Pancreas (tissue), 10 donors: Measurements from ENCODE around the gene RAP1A. TPM values are rescaled to one million over a fixed set of nuclear protein-coding genes. Genes with fewer than 3 reads are reported as not detected.

ENCODE experiments used
- ATAC-seq, 4 donors: fragments of 200-7000 bp; cut with Tn5 transposase; one replicate each; pipeline versions ENCODE4 v1.8.0 to v1.9.1; 2020; ENCODE audit warnings: mild to moderate bottlenecking in 4 of 4, moderate library complexity in 4 of 4
- DNase-seq, 6 donors: peaks; one replicate each; pipeline ENCODE4 v3.0.0-alpha.2; 2020
- FAIRE-seq: peaks from 2 replicates; lab custom pipeline; 2012; peaks lifted over from hg19 to GRCh38; lab: Jason Lieb, UNC
- H3K27ac ChIP-seq, 4 donors: fragments of 200-600 bp; sonication (generic); 1 replicate in 3 of 4; 2 replicates in 1 of 4; pipeline versions ENCODE4 v1.5.0 to v1.8.0; 2020
- H3K27me3 ChIP-seq, 4 donors: fragments of 200-600 bp; one replicate each; pipeline ENCODE4 v1.8.0; 2021
- H3K36me3 ChIP-seq, 3 donors: fragments of 200-600 bp; sonication (generic) in 1 of 3; one replicate each; pipeline versions ENCODE4 v1.5.0 to v1.8.0; 2020 to 2021
- H3K4me1 ChIP-seq, 3 donors: fragments of 200-600 bp; one replicate each; pipeline ENCODE4 v1.8.0; 2021
- H3K4me3 ChIP-seq, 4 donors: fragments of 200-600 bp; sonication (generic) in 2 of 4; one replicate each; pipeline versions ENCODE4 v1.5.0 to v1.8.0; 2020 to 2021
- H3K9me3 ChIP-seq, 4 donors: fragments of 200-600 bp; one replicate each; pipeline ENCODE4 v1.8.0; 2021
- WGBS, 2 donors: extraction: QIAGEN DNeasy Blood & Tissue Kit; methylation state at CpG; one replicate each; pipeline ENCODE4 v1.1.7; 2013; 5-methylcytosine and 5-hydroxymethylcytosine counted together
- intact Hi-C, 3 donors: fragments of 100-400 bp; cut with DNase I; formaldehyde crosslinking; loops; one replicate each; pipeline versions ENCODE4 v1.11.1 to v1.14.2; 2022
- polyA plus RNA-seq, 2 donors: library from polyadenylated mRNA; stranded (reverse); fragments of 200-250 nt; gene quantifications; one replicate each; pipeline ENCODE4 v1.2.3, GENCODE V29; 2013
- total RNA-seq, 6 donors: library from RNA; stranded (reverse); fragmentation: NEBNext Ultra II Directional in 4 of 6; extraction: Animal tissue kit (Norgen Biotek cat#: 25700) in 4 of 6; gene quantifications; one replicate each; pipeline versions ENCODE4 v1.2.1 to v1.2.4, GENCODE V29; 2021 to 2023
- TF ChIP-seq, protein P1 (sequence below), 4 donors: fragments of 200-600 bp; sonication (generic) in 3 of 4; IDR thresholded peaks; one replicate each; pipeline versions ENCODE4 v1.5.0 to v1.8.0; 2021; ENCODE audit warnings: antibody characterized with exemption in 4 of 4
- donor health status: healthy with polysubstance abuse.
- donor health status: DM: no; HTN: no; CAD: no; lungs with moderate emphysema.
- donor health status: DM: no; HTN: no; CAD: no.
- donor health status: control.
- donor health status: control.
- donor health status: Bipolar disorder and iron deficiency.
- donor health status: DM: yes; HTN: yes; CAD: no.
- donor health status: DM: no; HTN: no; CAD: no.
- donor health status: DM: no; HTN: no; CAD: no.
- donor health status: DM: yes; HTN: yes; CAD: no.

The RAP1A gene
- total and polyA plus RNA-seq, 8 donors: 17.0 to 35.1 (median 21.5) TPM

DNA sequence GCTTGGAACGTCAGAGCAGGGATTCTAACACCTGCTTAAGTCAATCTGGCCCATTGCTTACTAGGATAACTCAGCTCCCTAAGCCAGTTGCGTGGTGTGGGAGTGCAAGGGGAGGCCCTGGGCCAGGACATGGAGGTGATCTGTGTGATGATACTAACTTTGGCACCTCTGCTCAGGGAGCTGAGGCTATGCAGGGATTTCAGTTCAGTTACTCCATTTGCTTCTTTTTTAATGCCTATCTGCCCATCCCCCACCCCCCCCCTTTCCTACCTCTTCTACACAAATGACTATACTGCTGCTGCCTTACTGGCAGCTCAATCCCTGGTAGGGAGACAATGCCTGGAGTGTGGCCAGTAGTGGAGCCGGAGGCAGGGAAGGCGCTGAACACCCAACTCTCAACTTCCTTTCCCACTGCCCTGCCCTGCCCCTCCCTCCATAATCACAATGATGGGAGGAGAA lies 100.1 kb downstream of the RAP1A start:
- TF ChIP-seq, protein P1, sequence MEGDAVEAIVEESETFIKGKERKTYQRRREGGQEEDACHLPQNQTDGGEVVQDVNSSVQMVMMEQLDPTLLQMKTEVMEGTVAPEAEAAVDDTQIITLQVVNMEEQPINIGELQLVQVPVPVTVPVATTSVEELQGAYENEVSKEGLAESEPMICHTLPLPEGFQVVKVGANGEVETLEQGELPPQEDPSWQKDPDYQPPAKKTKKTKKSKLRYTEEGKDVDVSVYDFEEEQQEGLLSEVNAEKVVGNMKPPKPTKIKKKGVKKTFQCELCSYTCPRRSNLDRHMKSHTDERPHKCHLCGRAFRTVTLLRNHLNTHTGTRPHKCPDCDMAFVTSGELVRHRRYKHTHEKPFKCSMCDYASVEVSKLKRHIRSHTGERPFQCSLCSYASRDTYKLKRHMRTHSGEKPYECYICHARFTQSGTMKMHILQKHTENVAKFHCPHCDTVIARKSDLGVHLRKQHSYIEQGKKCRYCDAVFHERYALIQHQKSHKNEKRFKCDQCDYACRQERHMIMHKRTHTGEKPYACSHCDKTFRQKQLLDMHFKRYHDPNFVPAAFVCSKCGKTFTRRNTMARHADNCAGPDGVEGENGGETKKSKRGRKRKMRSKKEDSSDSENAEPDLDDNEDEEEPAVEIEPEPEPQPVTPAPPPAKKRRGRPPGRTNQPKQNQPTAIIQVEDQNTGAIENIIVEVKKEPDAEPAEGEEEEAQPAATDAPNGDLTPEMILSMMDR (IDR thresholded peaks at IDR 0.05): no peak
- no peaks in the 10 kb centered on the region for H3K36me3 ChIP-seq
- no peaks in the 10 kb centered on the region for H3K4me1 ChIP-seq
- no peaks in the 10 kb centered on the region for H3K27me3 ChIP-seq
- H3K4me3 ChIP-seq: no peak overlapping the region
- WGBS, 2 donors: 70 to 74% methylated on average over 4 of the region's 4 CpGs
- H3K9me3 ChIP-seq: no peaks in the 10 kb centered on the region
- ATAC-seq (no peak), DNase-seq (no peak), FAIRE-seq (no peak)
- intact Hi-C loops: no loop called here
- no peak overlapping the region for H3K27ac ChIP-seq

DNA sequence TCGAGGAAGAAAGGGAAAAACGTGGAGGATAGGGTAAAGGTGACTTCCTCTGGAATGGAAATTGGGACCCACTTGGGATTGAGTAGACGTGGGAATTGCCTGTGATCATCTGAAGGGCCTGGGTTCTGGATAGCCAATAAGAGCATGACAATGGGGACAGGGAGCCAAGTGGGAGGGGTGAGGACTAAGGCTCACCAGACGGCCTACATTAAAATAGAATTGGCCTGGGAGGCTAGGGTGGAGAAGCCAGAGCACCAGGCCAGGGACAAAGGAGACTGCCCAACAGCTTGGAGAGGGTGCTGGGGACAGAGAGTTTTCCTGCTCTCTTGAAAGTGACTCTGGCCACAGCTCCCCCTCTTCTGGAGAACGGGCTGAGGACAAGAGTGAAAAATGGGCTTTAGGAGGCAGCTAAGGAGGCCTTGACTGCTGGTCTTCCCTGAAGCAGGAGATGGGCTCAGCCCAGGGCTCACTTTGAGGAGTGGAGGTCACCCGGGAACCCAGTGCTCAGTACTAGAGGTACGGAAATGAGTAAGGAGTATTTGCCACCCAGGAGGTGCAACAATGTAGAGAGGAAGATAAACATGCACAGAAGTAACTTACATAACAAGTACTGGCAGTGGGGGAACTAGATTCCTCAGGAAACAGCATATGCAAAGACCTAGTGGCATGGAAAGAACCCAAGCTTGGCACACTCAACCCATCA lies 100.8 kb downstream of the RAP1A start:
- FAIRE-seq: no peak
- no peak overlapping the region for H3K27ac ChIP-seq

DNA sequence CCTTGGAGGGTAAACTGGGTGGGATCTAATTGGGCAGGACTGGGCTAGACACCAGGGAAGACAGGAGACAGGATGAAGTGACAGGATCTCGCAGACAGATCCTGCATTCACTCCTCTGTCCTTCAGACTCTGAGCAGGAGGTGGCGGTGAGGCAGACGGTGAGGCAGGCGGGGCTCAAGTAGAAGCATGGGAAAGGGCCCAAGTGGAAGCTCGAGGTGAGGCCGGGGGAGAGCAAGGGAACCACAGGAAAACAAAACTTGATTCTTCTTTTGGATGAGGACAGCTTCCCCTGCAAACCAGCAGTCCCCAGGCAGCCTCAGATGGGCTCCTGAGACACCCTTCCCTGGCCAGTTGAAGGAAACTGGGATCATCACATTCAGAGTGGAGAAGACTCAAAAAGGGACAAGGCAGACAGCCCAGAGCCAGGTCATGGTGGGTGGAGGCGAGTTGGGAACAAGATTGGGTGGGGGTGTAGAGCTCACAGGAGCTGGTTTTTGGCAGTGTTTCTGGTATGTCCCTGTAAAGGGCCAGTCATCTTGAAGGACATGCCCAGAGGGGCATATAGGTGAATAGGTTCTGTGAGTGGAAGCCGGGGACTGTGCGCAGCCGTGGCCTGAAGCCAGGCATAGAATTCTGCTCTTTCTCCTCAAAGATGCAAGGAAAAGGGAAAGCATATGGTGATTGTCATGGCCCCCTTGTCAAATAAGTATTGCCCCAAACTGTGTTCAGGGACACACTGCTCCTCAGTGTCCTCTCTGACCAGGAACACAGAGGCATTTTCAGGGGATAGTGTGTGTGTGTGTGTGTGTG lies 101.6 kb downstream of the RAP1A start:
- Histone ChIP-seq H3K27ac (no peak overlapping the region), H3K27me3 (no peaks in the 10 kb centered on the region), H3K36me3 (no peaks in the 10 kb centered on the region), H3K4me3 (no peak overlapping the region), H3K4me1 (no peaks in the 10 kb centered on the region), H3K9me3 (no peaks in the 10 kb centered on the region)
- 59 to 65% methylated on average over 10 of the region's 10 CpGs for WGBS, 2 donors
- TF ChIP-seq, protein P1 (IDR thresholded peaks at IDR 0.05): no peak
- DNase-seq: no peak
- FAIRE-seq: no peak
- intact Hi-C loops: no loop called here
- ATAC-seq: no peak

More for the DNA sequence above, 100.8 kb downstream of the RAP1A start:
- Histone ChIP-seq H3K4me1 (no peaks in the 10 kb centered on the region), H3K4me3 (no peak overlapping the region), H3K36me3 (no peaks in the 10 kb centered on the region), H3K9me3 (no peaks in the 10 kb centered on the region), H3K27me3 (no peaks in the 10 kb centered on the region)
- DNase-seq (no peak), ATAC-seq (peak in 1 of 4 donors; percentile 22)
- TF ChIP-seq, protein P1 (IDR thresholded peaks at IDR 0.05): no peak
- intact Hi-C loops: no loop called here
- 64 to 70% methylated on average over 7 of the region's 7 CpGs for WGBS, 2 donors

DNA sequence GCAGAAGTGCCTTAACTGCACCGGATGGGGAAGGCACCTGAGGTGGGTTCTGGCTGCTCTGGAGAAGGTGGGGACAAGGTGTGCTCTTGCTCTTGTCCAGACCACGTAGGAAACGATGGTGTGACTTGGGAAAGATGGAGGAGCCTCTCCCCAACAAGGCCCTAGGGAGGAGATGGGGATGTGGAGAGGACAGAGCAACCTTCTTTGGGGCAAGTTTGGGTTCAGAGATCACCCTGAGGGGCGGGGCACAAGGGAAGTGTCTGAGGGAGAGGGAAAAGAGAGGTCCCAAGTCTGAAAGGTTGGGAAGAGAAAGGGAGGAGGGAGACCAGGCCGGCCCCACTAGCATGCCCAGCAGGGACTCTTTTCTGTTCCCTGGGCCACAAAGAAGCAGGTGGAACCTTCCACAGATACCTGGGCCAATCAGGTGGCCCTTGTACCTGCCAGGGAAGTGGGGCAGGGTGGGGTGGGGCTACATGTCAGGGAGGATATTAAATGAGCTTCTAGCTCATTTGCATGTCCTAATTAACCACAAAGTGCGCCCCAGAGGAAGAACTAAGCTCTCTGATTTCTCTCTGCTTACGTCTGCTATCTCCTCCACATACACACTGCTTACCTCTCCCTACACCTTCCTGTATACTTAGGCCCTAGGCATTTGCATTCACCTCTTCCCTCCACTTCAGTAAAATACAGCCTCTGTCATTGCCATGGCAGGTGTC lies 103.7 kb downstream of the RAP1A start:
- no peak for DNase-seq
- ATAC-seq: no peak
- TF ChIP-seq, protein P1 (IDR thresholded peaks at IDR 0.05): no peak
- Histone ChIP-seq H3K9me3 (no peaks in the 10 kb centered on the region), H3K27ac (no peak overlapping the region), H3K4me1 (no peaks in the 10 kb centered on the region), H3K4me3 (no peak overlapping the region), H3K36me3 (no peaks in the 10 kb centered on the region), H3K27me3 (no peaks in the 10 kb centered on the region)
- no peak for FAIRE-seq
- WGBS, 2 donors: 62 to 68% methylated on average over 7 of the region's 7 CpGs
- intact Hi-C loops: no loop called here
